Panc1 (cell line): ENCODE data around the gene FREM2. TPM values are rescaled to one million over a fixed set of nuclear protein-coding genes. Genes with fewer than 3 reads are reported as not detected.

Source experiments
- ATAC-seq: fragments of 200-7000 bp; cut with Tn5 transposase; 2 replicates; pipeline ENCODE4 v1.9.1; 2020; ENCODE audit warnings: mild to moderate bottlenecking, moderate library complexity
- BruUV-seq: library from RNA; stranded (reverse); fragments of 400-500 nt; replicated peaks from 2 replicates; lab custom pipeline; 2021; lab: Mats Ljungman, UMichigan
- CTCF ChIA-PET: fragments of 300-600 bp; sonication (Branson Sonifier 250); formaldehyde crosslinking; loops from one replicate; lab custom pipeline; 2022; ENCODE audit warnings: antibody characterized with exemption; lab: Charles Lee
- POLR2A ChIA-PET: fragments of 300-600 bp; sonication (Branson Sonifier 250); formaldehyde crosslinking; loops from one replicate; lab custom pipeline; 2022; ENCODE audit warnings: antibody characterized with exemption; lab: Charles Lee
- DNase-seq: peaks from one replicate; pipeline ENCODE4 v3.0.0-alpha.2; 2010; ENCODE audit warnings: low read depth, low spot score
- H3K27ac ChIP-seq: 2 replicates; pipeline ENCODE4 v1.5.1; 2011; ENCODE audit warnings: mild to moderate bottlenecking, low read length, inconsistent platforms
- H3K27me3 ChIP-seq: fragments of 200-500 bp; sonication (Bioruptor generic); 2 replicates; pipeline ENCODE4 v1.6.0; 2014; ENCODE audit warnings: low read length, inconsistent platforms; ENCODE audit not compliant: control insufficient read depth, insufficient read depth
- H3K36me3 ChIP-seq: fragments of 200-500 bp; sonication (Bioruptor generic); 2 replicates; pipeline ENCODE4 v1.5.1; 2014; ENCODE audit warnings: inconsistent platforms, mild to moderate bottlenecking, low read length, moderate library complexity; ENCODE audit not compliant: control insufficient read depth, insufficient read depth
- H3K4me1 ChIP-seq: 2 replicates; pipeline ENCODE4 v1.5.1; 2011; ENCODE audit warnings: inconsistent platforms, mild to moderate bottlenecking, low read length, moderate library complexity; ENCODE audit not compliant: control insufficient read depth, insufficient read depth
- H3K4me3 ChIP-seq, 2 experiments: 2 replicates each; pipeline ENCODE4 v1.5.1; 2011 to 2012; ENCODE audit warnings: low read depth in 2 of 2, low read length in 2 of 2, mild to moderate bottlenecking in 2 of 2, inconsistent platforms in 1 of 2, moderate library complexity in 1 of 2
- H3K9me3 ChIP-seq: fragments of 200-500 bp; sonication (Bioruptor generic); 2 replicates; pipeline ENCODE4 v1.5.1; 2014; ENCODE audit warnings: low read depth, mild to moderate bottlenecking, inconsistent platforms, low read length, moderate library complexity; ENCODE audit not compliant: control insufficient read depth, insufficient read depth
- CTCF ChIP-seq: fragments of 450-650 bp; IDR thresholded peaks from 2 replicates; pipeline ENCODE4 v1.5.1; 2017; ENCODE audit warnings: mild to moderate bottlenecking
- POLR2AphosphoS5 ChIP-seq: IDR thresholded peaks from 2 replicates; pipeline ENCODE4 v1.6.1; 2012; ENCODE audit warnings: mild to moderate bottlenecking, low read depth, low read length, moderate library complexity
- SIN3A ChIP-seq: IDR thresholded peaks from 2 replicates; pipeline ENCODE4 v1.6.1; 2012; ENCODE audit warnings: low read depth, mild to moderate bottlenecking, low read length, moderate library complexity, borderline replicate concordance; ENCODE audit not compliant: insufficient read depth
- TCF7L2 ChIP-seq: IDR thresholded peaks from 2 replicates; pipeline ENCODE4 v1.6.1; 2011; ENCODE audit warnings: mild to moderate bottlenecking, low read depth, low read length, inconsistent platforms
- in situ Hi-C: cut with HindIII; loops from 2 replicates; pipeline ENCODE4 v1.10.0; 2016; ENCODE audit warnings: low sequenced_read_pairs, low pct_unique_long_range_greater_than_20kb
- intact Hi-C: fragments of 100-400 bp; cut with micrococcal nuclease; formaldehyde crosslinking; loops from one replicate; pipeline ENCODE4 v1.10.0; 2022; ENCODE audit not compliant: unreplicated experiment
- total RNA-seq: library from RNA; stranded (reverse); gene quantifications from one replicate; pipeline ENCODE4 v1.2.1, GENCODE V29; 2021; ENCODE audit not compliant: unreplicated experiment
- TF ChIP-seq, protein P1 (sequence below), 2 experiments: IDR thresholded peaks; 2 replicates each; pipeline ENCODE4 v1.6.1; 2011 to 2012; ENCODE audit warnings: low read depth in 2 of 2, control low read depth in 1 of 2, low read length in 1 of 2, mild to moderate bottlenecking in 1 of 2, moderate library complexity in 1 of 2; ENCODE audit not compliant: insufficient read depth in 1 of 2

FREM2 gene
- total RNA-seq, 1 experiment from 2014 or later = 0.15 TPM

- TF ChIP-seq TCF7L2 (no peak), SIN3A (no peak), CTCF (no peak), POLR2AphosphoS5 (no peak)
- TF ChIP-seq, protein P1, sequence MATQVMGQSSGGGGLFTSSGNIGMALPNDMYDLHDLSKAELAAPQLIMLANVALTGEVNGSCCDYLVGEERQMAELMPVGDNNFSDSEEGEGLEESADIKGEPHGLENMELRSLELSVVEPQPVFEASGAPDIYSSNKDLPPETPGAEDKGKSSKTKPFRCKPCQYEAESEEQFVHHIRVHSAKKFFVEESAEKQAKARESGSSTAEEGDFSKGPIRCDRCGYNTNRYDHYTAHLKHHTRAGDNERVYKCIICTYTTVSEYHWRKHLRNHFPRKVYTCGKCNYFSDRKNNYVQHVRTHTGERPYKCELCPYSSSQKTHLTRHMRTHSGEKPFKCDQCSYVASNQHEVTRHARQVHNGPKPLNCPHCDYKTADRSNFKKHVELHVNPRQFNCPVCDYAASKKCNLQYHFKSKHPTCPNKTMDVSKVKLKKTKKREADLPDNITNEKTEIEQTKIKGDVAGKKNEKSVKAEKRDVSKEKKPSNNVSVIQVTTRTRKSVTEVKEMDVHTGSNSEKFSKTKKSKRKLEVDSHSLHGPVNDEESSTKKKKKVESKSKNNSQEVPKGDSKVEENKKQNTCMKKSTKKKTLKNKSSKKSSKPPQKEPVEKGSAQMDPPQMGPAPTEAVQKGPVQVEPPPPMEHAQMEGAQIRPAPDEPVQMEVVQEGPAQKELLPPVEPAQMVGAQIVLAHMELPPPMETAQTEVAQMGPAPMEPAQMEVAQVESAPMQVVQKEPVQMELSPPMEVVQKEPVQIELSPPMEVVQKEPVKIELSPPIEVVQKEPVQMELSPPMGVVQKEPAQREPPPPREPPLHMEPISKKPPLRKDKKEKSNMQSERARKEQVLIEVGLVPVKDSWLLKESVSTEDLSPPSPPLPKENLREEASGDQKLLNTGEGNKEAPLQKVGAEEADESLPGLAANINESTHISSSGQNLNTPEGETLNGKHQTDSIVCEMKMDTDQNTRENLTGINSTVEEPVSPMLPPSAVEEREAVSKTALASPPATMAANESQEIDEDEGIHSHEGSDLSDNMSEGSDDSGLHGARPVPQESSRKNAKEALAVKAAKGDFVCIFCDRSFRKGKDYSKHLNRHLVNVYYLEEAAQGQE (IDR thresholded peaks at IDR 0.05; ENCODE audit: insufficient read depth in 1 of 2, low read depth in 2 of 2, low read length in 1 of 2) = no peak
- in situ Hi-C loops = no loop called here
- POLR2A ChIA-PET = no interaction called here
- Histone ChIP-seq H3K9me3 (no peaks in the 10 kb centered on the region), H3K36me3 (no peaks in the 10 kb centered on the region), H3K4me1 (no peaks in the 10 kb centered on the region), H3K27me3 (no peaks in the 10 kb centered on the region), H3K4me3 (no peak overlapping the region), H3K27ac (no peak overlapping the region)
- no TSS peak for BruUV-seq
- CTCF ChIA-PET = no interaction called here
- ATAC-seq (no peak), DNase-seq (no peak)
- intact Hi-C loops = loop anchor here (5.0 kb wide), 1 partner anchor 55 kb away; no protein-coding TSS in a partner anchor
Observed at GRCh38 chr13:38662362-38662761, 24.5 kb upstream of the FREM2 start.

DNA sequence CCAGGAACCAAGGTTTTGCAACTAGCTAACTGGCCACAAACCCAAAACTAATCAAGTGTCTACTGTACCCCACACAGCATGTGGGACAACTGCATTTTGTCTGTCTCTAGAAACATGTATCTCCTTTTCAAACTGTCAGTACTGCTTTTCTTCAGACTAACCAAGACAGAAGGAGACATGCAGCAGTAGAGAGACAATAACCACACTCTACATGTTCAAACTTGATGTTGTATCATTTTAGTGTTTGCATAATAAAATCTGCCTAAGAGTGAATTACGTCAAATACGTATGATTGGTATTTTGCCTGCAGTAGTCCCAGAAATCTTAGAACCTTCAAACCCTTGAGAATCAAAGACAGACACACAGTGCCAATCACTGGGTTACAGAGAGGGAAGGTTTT is 22.0 kb upstream of the FREM2 start:
- POLR2A ChIA-PET = no interaction called here
- H3K9me3 ChIP-seq = no peaks in the 10 kb centered on the region
- H3K4me3 ChIP-seq = no peak overlapping the region
- TF ChIP-seq SIN3A = no peak
- TF ChIP-seq CTCF = no peak
- TF ChIP-seq, protein P1 (IDR thresholded peaks at IDR 0.05; ENCODE audit: insufficient read depth in 1 of 2, low read depth in 2 of 2, low read length in 1 of 2) = no peak
- TF ChIP-seq POLR2AphosphoS5 = no peak
- no peak for TF ChIP-seq TCF7L2
- in situ Hi-C loops = no loop called here
- no peaks in the 10 kb centered on the region for H3K4me1 ChIP-seq
- no peak overlapping the region for H3K27ac ChIP-seq
- BruUV-seq = no TSS peak
- CTCF ChIA-PET = no interaction called here
- ATAC-seq (no peak), DNase-seq (no peak)
- intact Hi-C loops = loop anchor here (5.0 kb wide), 1 partner anchor 52 kb away; no protein-coding TSS in a partner anchor
- no peaks in the 10 kb centered on the region for H3K27me3 ChIP-seq
- no peaks in the 10 kb centered on the region for H3K36me3 ChIP-seq
